Vagina (tissue), 2 donors: ENCODE measurements around the gene LONRF2. TPM values are rescaled to one million over a fixed set of nuclear protein-coding genes. Genes with fewer than 3 reads are reported as not detected.

ENCODE experiments used
- DNase-seq, 2 donors: peaks; one replicate each; pipeline ENCODE4 v3.0.0-alpha.2; 2017; ENCODE audit errors: extremely low spot score in 2 of 2
- H3K27ac ChIP-seq: fragments of 200-600 bp; sonication (generic); one replicate; pipeline ENCODE4 v1.5.1; 2019
- H3K27me3 ChIP-seq: fragments of 200-600 bp; sonication (generic); one replicate; pipeline ENCODE4 v1.5.1; 2019
- H3K36me3 ChIP-seq, 2 donors: fragments of 200-600 bp; sonication (generic); one replicate each; pipeline ENCODE4 v1.5.1; 2017 to 2019
- H3K4me1 ChIP-seq: fragments of 200-600 bp; sonication (generic); one replicate; pipeline ENCODE4 v1.5.1; 2019
- H3K4me3 ChIP-seq, 2 donors: fragments of 200-600 bp; sonication (generic); 1 replicate in 1 of 2; 2 replicates in 1 of 2; pipeline ENCODE4 v1.5.1; 2016 to 2019
- H3K9me3 ChIP-seq: fragments of 200-600 bp; sonication (generic); one replicate; pipeline ENCODE4 v1.5.1; 2019
- CTCF ChIP-seq, 3 experiments: fragments of 450-650 bp in 2 of 3; fragments of 200-600 bp in 1 of 3; sonication (generic) in 1 of 3; IDR thresholded peaks; one replicate each; pipeline ENCODE4 v1.5.1; 2017 to 2019; ENCODE audit warnings: antibody characterized with exemption in 3 of 3, mild to moderate bottlenecking in 2 of 3, moderate library complexity in 2 of 3
- POLR2A ChIP-seq, 2 donors: fragments of 450-650 bp; IDR thresholded peaks; one replicate each; pipeline ENCODE4 v1.6.1; 2017; ENCODE audit warnings: antibody characterized with exemption in 2 of 2, mild to moderate bottlenecking in 2 of 2, moderate library complexity in 2 of 2
- POLR2AphosphoS5 ChIP-seq, 2 donors: sonication (generic); formaldehyde crosslinking; IDR thresholded peaks; one replicate each; pipeline ENCODE4 v1.9.0; 2017; ENCODE audit warnings: antibody characterized with exemption in 2 of 2, mild to moderate bottlenecking in 2 of 2, low read depth in 1 of 2; ENCODE audit not compliant: insufficient read depth in 1 of 2
- intact Hi-C: fragments of 100-400 bp; cut with DNase I; formaldehyde crosslinking; loops from one replicate; pipeline ENCODE4 v1.15.1; 2023
- total RNA-seq: library from RNA; depleted of rRNA; stranded (reverse); fragments of >200 nt; gene quantifications from one replicate; pipeline ENCODE4 v1.2.3, GENCODE V29; 2016

LONRF2 gene
- total RNA-seq, 1 donor from 2014 or later, result 9.6 TPM

- DNase-seq, result no peak
- H3K27me3 ChIP-seq, result no peaks in the 10 kb centered on the region
- intact Hi-C loops, result no loop called here
- no peak for TF ChIP-seq POLR2AphosphoS5 (IDR thresholded peaks at IDR 0.05; ENCODE audit: insufficient read depth in 1 of 2, low read depth in 1 of 2)
- no peak for TF ChIP-seq POLR2A (IDR thresholded peaks at IDR 0.05)
- TF ChIP-seq CTCF (IDR thresholded peaks at IDR 0.05), result no peak
- no peak overlapping the region for H3K4me3 ChIP-seq
- no peaks in the 10 kb centered on the region for H3K9me3 ChIP-seq
- no peak overlapping the region for H3K27ac ChIP-seq
- H3K4me1 ChIP-seq, result peaks cover 18% of the 10 kb centered on the region
- no peaks in the 10 kb centered on the region for H3K36me3 ChIP-seq
These were observed 4.7 kb downstream of the LONRF2 start for GRCh38 chr2:100317634-100318033.

GRCh38 chr2:100309973-100310719, 12.2 kb downstream of the LONRF2 start:
- H3K4me1 ChIP-seq, result no peaks in the 10 kb centered on the region
- H3K4me3 ChIP-seq, result no peak overlapping the region
- no peaks in the 10 kb centered on the region for H3K9me3 ChIP-seq
- DNase-seq, result no peak
- H3K27ac ChIP-seq, result no peak overlapping the region
- no peaks in the 10 kb centered on the region for H3K36me3 ChIP-seq
- TF ChIP-seq POLR2A (IDR thresholded peaks at IDR 0.05) (no peak), POLR2AphosphoS5 (IDR thresholded peaks at IDR 0.05; ENCODE audit: insufficient read depth in 1 of 2, low read depth in 1 of 2) (no peak), CTCF (IDR thresholded peaks at IDR 0.05) (no peak)
- no peaks in the 10 kb centered on the region for H3K27me3 ChIP-seq
- intact Hi-C loops, result no loop called here

GRCh38 chr2:100309311-100309710, 13.0 kb downstream of the LONRF2 start:
- intact Hi-C loops, result no loop called here
- Histone ChIP-seq H3K4me3 (no peak overlapping the region), H3K27ac (no peak overlapping the region), H3K27me3 (no peaks in the 10 kb centered on the region), H3K36me3 (no peaks in the 10 kb centered on the region), H3K4me1 (no peaks in the 10 kb centered on the region), H3K9me3 (no peaks in the 10 kb centered on the region)
- DNase-seq, result no peak
- no peak for TF ChIP-seq POLR2A (IDR thresholded peaks at IDR 0.05)
- TF ChIP-seq CTCF (IDR thresholded peaks at IDR 0.05), result no peak
- TF ChIP-seq POLR2AphosphoS5 (IDR thresholded peaks at IDR 0.05; ENCODE audit: insufficient read depth in 1 of 2, low read depth in 1 of 2), result no peak

GRCh38 chr2:100303744-100304143, 18.6 kb downstream of the LONRF2 start:
- H3K9me3 ChIP-seq, result no peaks in the 10 kb centered on the region
- no peaks in the 10 kb centered on the region for H3K27me3 ChIP-seq
- no peak overlapping the region for H3K27ac ChIP-seq
- intact Hi-C loops, result no loop called here
- no peaks in the 10 kb centered on the region for H3K4me1 ChIP-seq
- no peak for DNase-seq
- H3K4me3 ChIP-seq, result no peak overlapping the region
- TF ChIP-seq POLR2A (IDR thresholded peaks at IDR 0.05) (no peak), CTCF (IDR thresholded peaks at IDR 0.05) (no peak), POLR2AphosphoS5 (IDR thresholded peaks at IDR 0.05; ENCODE audit: insufficient read depth in 1 of 2, low read depth in 1 of 2) (no peak)
- peaks cover 0 to 2% of the 10 kb centered on the region in 2 donors for H3K36me3 ChIP-seq

- Histone ChIP-seq H3K27ac (no peak overlapping the region), H3K36me3 (peaks cover 0 to 10% of the 10 kb centered on the region in 2 donors), H3K4me3 (no peak overlapping the region), H3K9me3 (no peaks in the 10 kb centered on the region), H3K27me3 (no peaks in the 10 kb centered on the region), H3K4me1 (no peaks in the 10 kb centered on the region)
- no peak for DNase-seq
- TF ChIP-seq POLR2A (IDR thresholded peaks at IDR 0.05) (no peak), POLR2AphosphoS5 (IDR thresholded peaks at IDR 0.05; ENCODE audit: insufficient read depth in 1 of 2, low read depth in 1 of 2) (no peak), CTCF (IDR thresholded peaks at IDR 0.05) (no peak)
- intact Hi-C loops, result no loop called here
These were observed 19.8 kb downstream of the LONRF2 start for GRCh38 chr2:100302585-100302892.
